NT2/D1 (cell line): ENCODE data around the gene ZBED2.

Experiments
- SUZ12 ChIP-seq: IDR thresholded peaks from 2 replicates; pipeline ENCODE4 v1.6.1; 2011; ENCODE audit not compliant: insufficient read length, insufficient read depth; ENCODE audit errors: extremely low read depth
- YY1 ChIP-seq: IDR thresholded peaks from 2 replicates; pipeline ENCODE4 v1.6.1; 2011; ENCODE audit not compliant: insufficient read length, insufficient read depth
- ZNF274 ChIP-seq: IDR thresholded peaks from 2 replicates; pipeline ENCODE4 v1.6.1; 2011; ENCODE audit warnings: mild to moderate bottlenecking, low read depth, low read length

DNA sequence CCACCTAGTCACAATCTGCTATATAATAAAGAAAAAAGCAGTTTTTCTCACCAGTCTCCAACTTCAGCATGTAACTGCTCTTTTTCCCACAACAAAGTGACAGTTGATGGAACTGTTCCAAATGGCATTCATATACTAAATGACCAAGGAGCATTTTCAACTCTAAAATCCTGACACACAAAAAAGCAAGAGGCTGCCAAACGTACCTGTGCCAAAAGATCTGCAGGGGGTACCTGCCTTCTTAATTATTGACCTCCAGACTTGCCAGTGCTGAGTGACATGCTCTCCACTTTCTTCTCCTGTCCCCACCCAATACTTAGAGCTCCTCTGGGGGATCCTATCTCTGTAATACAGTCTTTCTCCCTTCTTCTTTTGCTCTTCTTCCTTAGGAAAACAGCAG, 18.0 kb downstream of the ZBED2 start:
- TF ChIP-seq SUZ12 (no peak), YY1 (no peak), ZNF274 (no peak)
